Measurements from ENCODE around the gene LRRC75B. TPM values are rescaled to one million over a fixed set of nuclear protein-coding genes. Genes with fewer than 3 reads are reported as not detected.

The LRRC75B gene
- total and polyA plus RNA-seq, 2 of the 13 experiments (the other 11 are each of a cell fraction or from before 2014, with no cell fraction given) = 11.8 to 34.8 TPM

- TF ChIP-seq ZBTB46 (CRISPR knock-in tag; IDR thresholded peaks at IDR 0.05; ENCODE audit: borderline replicate concordance) (peak; percentile 23; the same call in 1 of the 2 replicates), SP4 (CRISPR knock-in tag; IDR thresholded peaks at IDR 0.05) (peak; percentile 86), ZBTB7B (CRISPR knock-in tag; IDR thresholded peaks at IDR 0.05) (peak; percentile 5; the same call in 1 of the 2 replicates), HNF4A (CRISPR knock-in tag; IDR thresholded peaks at IDR 0.05) (peak; percentile 81), PHF20 (CRISPR knock-in tag; IDR thresholded peaks at IDR 0.05) (0 out of 2 replicates have a peak, but pooled peaks have one; percentile 20), ZSCAN20 (CRISPR knock-in tag; IDR thresholded peaks at IDR 0.05; ENCODE audit: borderline replicate concordance) (no peak; the same call in 1 of the 2 replicates), BRF2 (CRISPR knock-in tag; IDR thresholded peaks at IDR 0.05) (peak; percentile 75; the same call in 1 of the 2 replicates), FOXP4 (CRISPR knock-in tag; IDR thresholded peaks at IDR 0.05) (peak; percentile 34; the same call in 1 of the 2 replicates), MAZ (IDR thresholded peaks at IDR 0.05; ENCODE audit: borderline replicate concordance, low read depth, low read length) (peak; percentile 67; the same call in 1 of the 2 replicates), MAZ (CRISPR knock-in tag; IDR thresholded peaks at IDR 0.05; ENCODE audit: low read depth) (peak; percentile 79; the same call in 1 of the 2 replicates), ZNF329 (CRISPR knock-in tag; IDR thresholded peaks at IDR 0.05; ENCODE audit: low read depth) (no peak), ZNF691 (CRISPR knock-in tag; IDR thresholded peaks at IDR 0.05; ENCODE audit: borderline replicate concordance, low read depth) (peak; percentile 88)
- TF ChIP-seq, protein P1, sequence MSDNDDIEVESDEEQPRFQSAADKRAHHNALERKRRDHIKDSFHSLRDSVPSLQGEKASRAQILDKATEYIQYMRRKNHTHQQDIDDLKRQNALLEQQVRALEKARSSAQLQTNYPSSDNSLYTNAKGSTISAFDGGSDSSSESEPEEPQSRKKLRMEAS (IDR thresholded peaks at IDR 0.05) = peak; percentile 76
- TF ChIP-seq, protein P2, sequence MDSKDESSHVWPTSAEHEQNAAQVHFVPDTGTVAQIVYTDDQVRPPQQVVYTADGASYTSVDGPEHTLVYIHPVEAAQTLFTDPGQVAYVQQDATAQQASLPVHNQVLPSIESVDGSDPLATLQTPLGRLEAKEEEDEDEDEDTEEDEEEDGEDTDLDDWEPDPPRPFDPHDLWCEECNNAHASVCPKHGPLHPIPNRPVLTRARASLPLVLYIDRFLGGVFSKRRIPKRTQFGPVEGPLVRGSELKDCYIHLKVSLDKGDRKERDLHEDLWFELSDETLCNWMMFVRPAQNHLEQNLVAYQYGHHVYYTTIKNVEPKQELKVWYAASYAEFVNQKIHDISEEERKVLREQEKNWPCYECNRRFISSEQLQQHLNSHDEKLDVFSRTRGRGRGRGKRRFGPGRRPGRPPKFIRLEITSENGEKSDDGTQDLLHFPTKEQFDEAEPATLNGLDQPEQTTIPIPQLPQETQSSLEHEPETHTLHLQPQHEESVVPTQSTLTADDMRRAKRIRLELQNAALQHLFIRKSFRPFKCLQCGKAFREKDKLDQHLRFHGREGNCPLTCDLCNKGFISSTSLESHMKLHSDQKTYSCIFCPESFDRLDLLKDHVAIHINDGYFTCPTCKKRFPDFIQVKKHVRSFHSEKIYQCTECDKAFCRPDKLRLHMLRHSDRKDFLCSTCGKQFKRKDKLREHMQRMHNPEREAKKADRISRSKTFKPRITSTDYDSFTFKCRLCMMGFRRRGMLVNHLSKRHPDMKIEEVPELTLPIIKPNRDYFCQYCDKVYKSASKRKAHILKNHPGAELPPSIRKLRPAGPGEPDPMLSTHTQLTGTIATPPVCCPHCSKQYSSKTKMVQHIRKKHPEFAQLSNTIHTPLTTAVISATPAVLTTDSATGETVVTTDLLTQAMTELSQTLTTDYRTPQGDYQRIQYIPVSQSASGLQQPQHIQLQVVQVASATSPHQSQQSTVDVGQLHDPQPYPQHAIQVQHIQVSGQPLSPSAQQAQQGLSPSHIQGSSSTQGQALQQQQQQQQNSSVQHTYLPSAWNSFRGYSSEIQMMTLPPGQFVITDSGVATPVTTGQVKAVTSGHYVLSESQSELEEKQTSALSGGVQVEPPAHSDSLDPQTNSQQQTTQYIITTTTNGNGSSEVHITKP (CRISPR knock-in tag; IDR thresholded peaks at IDR 0.05; ENCODE audit: low read depth) = 0 out of 2 replicates have a peak, but pooled peaks have one; percentile 32
- TF ChIP-seq, protein P3, sequence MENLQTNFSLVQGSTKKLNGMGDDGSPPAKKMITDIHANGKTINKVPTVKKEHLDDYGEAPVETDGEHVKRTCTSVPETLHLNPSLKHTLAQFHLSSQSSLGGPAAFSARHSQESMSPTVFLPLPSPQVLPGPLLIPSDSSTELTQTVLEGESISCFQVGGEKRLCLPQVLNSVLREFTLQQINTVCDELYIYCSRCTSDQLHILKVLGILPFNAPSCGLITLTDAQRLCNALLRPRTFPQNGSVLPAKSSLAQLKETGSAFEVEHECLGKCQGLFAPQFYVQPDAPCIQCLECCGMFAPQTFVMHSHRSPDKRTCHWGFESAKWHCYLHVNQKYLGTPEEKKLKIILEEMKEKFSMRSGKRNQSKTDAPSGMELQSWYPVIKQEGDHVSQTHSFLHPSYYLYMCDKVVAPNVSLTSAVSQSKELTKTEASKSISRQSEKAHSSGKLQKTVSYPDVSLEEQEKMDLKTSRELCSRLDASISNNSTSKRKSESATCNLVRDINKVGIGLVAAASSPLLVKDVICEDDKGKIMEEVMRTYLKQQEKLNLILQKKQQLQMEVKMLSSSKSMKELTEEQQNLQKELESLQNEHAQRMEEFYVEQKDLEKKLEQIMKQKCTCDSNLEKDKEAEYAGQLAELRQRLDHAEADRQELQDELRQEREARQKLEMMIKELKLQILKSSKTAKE (CRISPR knock-in tag; IDR thresholded peaks at IDR 0.05; ENCODE audit: borderline replicate concordance) = peak; percentile 55; the same call in 1 of the 2 replicates
These were observed at the start of gene LRRC75B (continued) for GRCh38 chr22:24592851-24593558.

All from HepG2 (cell line).